PFSK-1 (cell line): Measurements from ENCODE around the gene GAB3.

ENCODE experiments used
- FOXP2 ChIP-seq: optimal IDR thresholded peaks from 2 replicates; pipeline ENCODE3; 2011; ENCODE audit warnings: borderline replicate concordance, control low read depth, inconsistent platforms; ENCODE audit not compliant: insufficient read depth; ENCODE audit errors: extremely low read length, extremely low read depth
- POLR2AphosphoS5 ChIP-seq: IDR thresholded peaks from 2 replicates; pipeline ENCODE4 v1.6.1; 2012; ENCODE audit warnings: low read depth, mild to moderate bottlenecking, control low read depth, low read length, moderate library complexity
- REST ChIP-seq, 2 experiments: IDR thresholded peaks; 2 replicates each; pipeline versions ENCODE4 v1.6.1 to v1.8.0; 2011 to 2012; ENCODE audit warnings: low read depth in 2 of 2, low read length in 2 of 2, control low read depth in 1 of 2, inconsistent platforms in 1 of 2, mild to moderate bottlenecking in 1 of 2, moderate library complexity in 1 of 2; ENCODE audit not compliant: insufficient read depth in 1 of 2
- SIN3A ChIP-seq: IDR thresholded peaks from 2 replicates; pipeline ENCODE4 v1.6.1; 2012; ENCODE audit warnings: mild to moderate bottlenecking, low read length, moderate library complexity, borderline replicate concordance; ENCODE audit not compliant: insufficient read depth
- TAF1 ChIP-seq: IDR thresholded peaks from 2 replicates; pipeline ENCODE4 v1.6.1; 2012; ENCODE audit warnings: low read length, control low read depth, borderline replicate concordance; ENCODE audit not compliant: insufficient read depth

GAB3 gene

GRCh38 chrX:154724993-154725756, 25.7 kb downstream of the GAB3 start:
- no peak for TF ChIP-seq TAF1
- TF ChIP-seq REST (IDR thresholded peaks at IDR 0.05; ENCODE audit: insufficient read depth in 1 of 2, low read depth in 2 of 2, low read length in 2 of 2) = no peak
- no peak for TF ChIP-seq FOXP2
- TF ChIP-seq POLR2AphosphoS5 = no peak
- no peak for TF ChIP-seq SIN3A

- TF ChIP-seq FOXP2 (no peak), TAF1 (no peak), POLR2AphosphoS5 (no peak), SIN3A (no peak), REST (IDR thresholded peaks at IDR 0.05; ENCODE audit: insufficient read depth in 1 of 2, low read depth in 2 of 2, low read length in 2 of 2) (no peak)
Measured at GRCh38 chrX:154721155-154721554, 29.7 kb downstream of the GAB3 start.

GRCh38 chrX:154720067-154720466, 30.8 kb downstream of the GAB3 start:
- TF ChIP-seq POLR2AphosphoS5 (no peak), FOXP2 (no peak), TAF1 (no peak), SIN3A (no peak), REST (IDR thresholded peaks at IDR 0.05; ENCODE audit: insufficient read depth in 1 of 2, low read depth in 2 of 2, low read length in 2 of 2) (no peak)

- TF ChIP-seq POLR2AphosphoS5 (no peak), FOXP2 (peak; percentile 72), REST (IDR thresholded peaks at IDR 0.05; ENCODE audit: insufficient read depth in 1 of 2, low read depth in 2 of 2, low read length in 2 of 2) (no peak), TAF1 (no peak), SIN3A (no peak)
Measured at GRCh38 chrX:154719132-154719675, 31.7 kb downstream of the GAB3 start.

GRCh38 chrX:154718616-154719015, 32.3 kb downstream of the GAB3 start:
- TF ChIP-seq FOXP2 (no peak), POLR2AphosphoS5 (no peak), REST (IDR thresholded peaks at IDR 0.05; ENCODE audit: insufficient read depth in 1 of 2, low read depth in 2 of 2, low read length in 2 of 2) (no peak), TAF1 (no peak), SIN3A (no peak)
